ENCODE measurements around the gene MPHOSPH8.

The MPHOSPH8 gene

DNA sequence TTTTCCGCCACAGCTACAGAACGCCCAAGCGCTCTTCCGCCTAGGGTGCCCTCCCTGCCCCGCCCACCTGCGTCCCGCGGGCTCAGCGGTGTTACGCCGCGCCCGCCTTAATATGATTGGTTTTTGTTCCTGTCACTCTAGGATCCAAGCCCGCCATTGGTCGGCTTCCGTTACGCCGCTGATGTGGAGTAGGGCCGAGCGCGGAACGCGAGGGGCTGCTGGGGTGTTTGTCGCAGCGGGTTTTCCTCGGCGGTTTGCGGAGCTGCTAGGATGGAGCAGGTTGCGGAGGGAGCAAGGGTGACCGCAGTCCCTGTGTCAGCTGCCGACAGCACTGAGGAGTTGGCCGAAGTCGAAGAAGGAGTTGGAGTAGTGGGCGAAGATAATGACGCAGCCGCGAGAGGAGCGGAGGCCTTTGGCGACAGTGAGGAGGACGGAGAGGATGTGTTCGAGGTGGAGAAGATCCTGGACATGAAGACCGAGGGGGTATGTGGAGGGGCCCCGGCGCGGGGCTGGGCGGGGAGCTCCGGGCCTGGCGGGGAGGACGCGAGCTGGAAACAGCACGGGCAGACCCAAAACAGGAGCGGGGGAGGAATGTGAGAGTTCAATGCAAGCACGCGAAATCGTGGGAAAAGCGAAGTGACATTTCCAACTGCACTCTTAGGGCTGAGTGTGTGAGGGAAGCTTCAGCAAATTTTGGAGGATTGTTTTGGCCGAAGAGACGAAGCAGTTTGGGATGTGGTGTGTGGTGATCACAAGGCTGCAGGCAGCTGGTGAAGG is at the start of gene MPHOSPH8:
TSS of gene MPHOSPH8 (plus strand) at position 181 of the 777 bp plus-strand sequence. CDS start at position 271, 90 bp downstream.
- DNase-seq (ENCODE audit: low read depth) = peak; percentile 71

DNA sequence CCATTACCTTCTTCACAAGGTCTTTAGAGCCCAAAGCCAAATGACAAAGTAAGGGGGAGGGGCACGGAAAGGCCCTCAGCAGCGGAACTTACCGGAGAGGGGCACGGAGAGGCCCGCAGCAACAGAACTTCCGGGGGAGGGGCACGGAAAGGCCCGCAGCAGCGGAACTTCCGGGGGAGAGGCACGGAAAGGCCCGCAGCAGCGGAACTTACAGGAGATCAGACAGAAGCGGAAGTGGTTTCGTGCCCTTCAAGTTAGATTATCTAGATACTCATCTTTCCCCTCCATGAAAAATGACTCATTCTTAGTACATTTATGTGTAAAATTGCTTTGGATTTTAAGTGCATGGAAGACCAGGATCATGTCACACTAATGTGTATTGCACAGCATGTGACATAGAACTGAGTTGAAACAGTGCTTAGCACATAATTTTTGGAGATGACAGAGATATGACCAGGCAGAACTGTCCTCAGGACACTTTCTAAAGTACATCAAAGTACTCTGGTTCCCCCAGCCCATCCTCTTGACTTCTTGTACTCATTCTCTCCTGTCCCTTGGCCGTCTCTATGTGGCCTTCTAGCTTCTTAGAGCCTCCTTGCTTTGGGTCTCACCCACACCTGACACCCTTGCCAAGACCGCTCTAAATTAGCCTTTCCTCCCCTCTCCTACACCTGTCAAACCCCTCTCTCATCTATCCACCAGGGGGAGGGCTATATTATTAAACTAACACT is 46.4 kb upstream of the MPHOSPH8 start:
- DNase-seq (ENCODE audit: low read depth) = no peak

- no peak for DNase-seq (ENCODE audit: low read depth)
Measured at GRCh38 chr13:19587635-19588300, 45.7 kb upstream of the MPHOSPH8 start.

DNA sequence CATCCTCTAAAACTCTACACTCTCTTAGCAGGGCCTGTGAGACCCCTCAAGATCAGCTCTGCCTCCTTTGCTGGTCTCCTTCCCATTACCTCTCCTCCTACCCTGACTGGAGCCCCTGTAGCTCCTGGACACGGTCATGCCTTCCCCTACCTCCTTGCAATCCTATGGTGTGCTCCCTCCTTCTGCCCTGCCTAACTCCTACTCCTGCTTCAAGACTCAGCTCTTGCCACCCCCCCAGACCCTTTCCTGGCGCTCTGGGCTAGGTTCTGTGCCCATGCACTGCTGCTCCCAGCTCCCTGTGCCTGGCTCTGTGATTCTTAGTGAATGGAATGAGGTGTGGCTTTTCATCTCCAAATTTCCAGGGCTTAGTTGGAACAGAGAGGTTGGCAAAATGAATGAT is 44.1 kb upstream of the MPHOSPH8 start:
- DNase-seq (ENCODE audit: low read depth) = no peak

DNA sequence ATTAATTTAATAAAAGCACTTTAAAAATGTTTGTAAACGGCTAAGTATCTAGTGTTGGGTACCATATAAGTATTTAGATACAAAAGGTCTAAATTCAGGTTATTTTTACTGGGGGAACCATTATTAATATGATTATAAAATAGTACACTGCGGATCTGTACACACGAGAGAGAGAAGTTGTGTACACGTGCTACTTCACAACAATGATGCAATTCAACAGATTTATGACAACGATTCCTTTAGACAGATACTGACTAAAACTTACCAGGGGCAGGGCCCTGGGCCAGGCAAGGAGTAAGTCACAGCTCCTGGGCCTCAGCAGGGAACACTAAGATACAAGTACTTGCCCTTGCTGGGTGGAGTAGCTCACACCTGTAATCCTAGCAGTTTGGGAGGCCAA is 43.0 kb upstream of the MPHOSPH8 start:
- DNase-seq (ENCODE audit: low read depth) = no peak

DNA sequence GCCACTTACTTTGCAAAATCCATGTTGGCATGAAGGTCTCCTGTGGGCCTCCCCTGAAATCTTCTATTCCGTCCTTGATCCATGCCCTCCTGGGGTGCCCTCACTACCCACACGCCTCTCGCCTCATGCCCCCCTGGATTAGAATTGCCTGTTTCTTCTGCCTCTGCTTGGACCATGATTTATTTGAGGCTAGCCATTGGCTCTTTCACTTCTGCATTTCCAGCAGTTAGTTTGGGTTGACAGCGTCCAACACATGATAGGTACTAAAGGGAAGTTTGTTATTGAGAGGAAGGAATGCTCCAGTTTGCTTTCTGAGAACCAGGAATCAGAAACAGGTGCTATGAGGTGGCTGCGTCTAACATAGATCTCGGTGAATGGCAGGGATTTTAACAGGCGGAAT is 41.6 kb upstream of the MPHOSPH8 start:
- DNase-seq (ENCODE audit: low read depth) = no peak

- no peak for DNase-seq (ENCODE audit: low read depth)
Measured at GRCh38 chr13:19592657-19593180, 40.7 kb upstream of the MPHOSPH8 start.

DNA sequence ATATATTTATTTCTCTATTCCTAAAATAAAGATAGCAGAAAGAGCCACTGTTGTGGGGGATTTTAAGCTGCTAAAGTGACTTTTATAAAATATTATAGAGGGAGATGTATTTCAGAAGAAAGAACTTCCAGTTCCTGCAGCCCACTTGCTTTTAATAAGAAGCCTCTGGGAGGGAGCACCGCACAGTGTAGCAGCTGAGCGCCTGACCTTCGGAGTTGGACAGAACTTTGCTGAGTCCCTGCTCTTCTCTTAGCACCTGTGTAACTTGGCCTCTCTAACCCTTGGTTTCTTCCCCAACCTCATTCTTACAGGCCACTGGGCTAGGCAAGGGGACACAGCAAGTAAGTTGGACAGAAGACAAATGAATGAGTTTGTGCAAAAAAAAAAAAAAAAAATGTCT is 37.4 kb upstream of the MPHOSPH8 start:
- no peak for DNase-seq (ENCODE audit: low read depth)

GRCh38 chr13:19596960-19597361 is 36.5 kb upstream of the MPHOSPH8 start:
- no peak for DNase-seq (ENCODE audit: low read depth)

GRCh38 chr13:19597523-19597922 is 35.9 kb upstream of the MPHOSPH8 start:
- no peak for DNase-seq (ENCODE audit: low read depth)

DNA sequence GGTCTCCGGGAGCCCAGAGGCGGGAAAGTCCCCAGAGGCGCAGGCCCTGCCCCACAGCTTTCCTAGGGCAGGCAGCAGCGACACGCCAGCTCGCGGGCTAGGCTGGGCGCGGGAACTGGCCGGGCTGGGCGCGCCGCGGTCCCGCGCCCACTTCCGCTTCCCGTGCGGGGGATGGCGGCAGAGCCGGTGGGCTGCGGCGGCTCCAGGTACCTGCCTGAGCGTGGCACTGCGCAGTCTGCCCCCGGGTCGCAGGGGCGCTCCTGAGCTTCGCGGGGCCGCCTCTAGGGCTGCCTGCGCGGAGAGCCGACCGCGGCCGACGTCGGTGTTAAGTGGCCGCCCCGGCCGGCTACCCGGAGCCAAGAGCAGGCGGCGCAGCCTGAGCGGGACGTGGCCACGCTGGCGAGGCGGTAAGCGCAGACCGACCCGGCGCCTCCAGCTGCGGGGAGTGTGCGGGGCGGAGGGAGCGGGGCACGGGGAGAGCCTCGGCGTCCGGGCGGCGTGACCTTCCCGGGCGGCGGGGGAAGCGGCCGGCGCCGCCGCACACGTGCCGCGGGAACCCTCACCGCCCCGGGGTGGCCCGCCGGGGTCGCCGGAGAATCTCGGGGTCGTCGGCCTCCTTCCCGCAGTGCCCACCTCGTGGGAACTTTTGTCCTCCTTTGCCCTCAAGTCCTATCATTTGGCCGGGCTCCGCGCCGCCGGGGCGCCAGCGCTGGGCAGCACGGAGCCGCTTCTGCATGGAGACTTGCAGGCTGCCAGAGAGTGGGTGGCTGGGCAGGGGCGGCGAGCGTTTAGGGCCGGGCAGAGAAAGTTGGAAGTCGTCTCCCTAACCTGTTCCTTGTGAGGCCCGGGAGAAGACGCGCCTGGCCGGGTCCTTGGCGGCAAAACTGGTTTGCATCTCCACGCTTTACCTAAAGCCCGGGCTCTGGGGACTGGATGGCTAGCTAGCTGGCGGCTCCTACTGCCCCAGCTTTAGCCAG is 31.4 kb upstream of the MPHOSPH8 start:
- DNase-seq (ENCODE audit: low read depth) = no peak

GRCh38 chr13:19604306-19604705 is 29.2 kb upstream of the MPHOSPH8 start:
- no peak for DNase-seq (ENCODE audit: low read depth)

DNA sequence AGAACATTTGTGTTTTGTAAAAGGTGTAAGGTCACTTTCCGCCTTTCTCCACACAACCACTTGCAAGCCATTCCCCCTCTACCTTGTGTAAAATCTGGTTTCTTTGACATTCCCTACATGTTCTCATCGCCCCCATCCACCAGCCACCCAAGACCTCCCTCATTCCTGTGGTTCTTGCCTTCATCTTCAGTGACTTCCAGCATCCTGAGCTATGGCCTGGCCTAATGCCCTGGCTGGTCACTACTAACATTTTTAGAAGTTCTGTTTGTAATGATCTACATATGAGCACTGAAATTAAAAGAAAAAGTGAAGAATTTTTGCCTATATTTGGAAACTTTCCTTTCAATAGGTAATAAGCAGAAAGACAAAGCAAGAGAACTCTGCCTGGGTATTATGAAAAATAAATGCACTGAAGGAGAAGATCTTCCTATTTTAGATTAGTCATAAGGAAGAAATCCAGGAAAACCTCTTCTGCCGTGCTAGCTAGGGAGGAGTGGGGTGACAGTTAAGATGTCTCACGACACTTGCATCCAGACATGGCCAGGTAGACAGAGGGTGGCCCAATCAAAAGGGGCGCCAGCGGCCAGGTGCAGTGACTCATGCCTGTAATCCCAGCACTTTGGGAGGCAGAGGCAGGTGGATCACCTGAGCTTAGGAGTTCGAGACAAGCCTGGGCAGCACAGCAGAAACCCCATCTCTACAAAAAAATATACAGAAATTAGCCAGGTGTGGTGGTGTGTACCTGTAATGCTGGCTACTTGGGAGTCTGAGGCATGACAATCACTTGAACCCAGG is 28.1 kb upstream of the MPHOSPH8 start:
- no peak for DNase-seq (ENCODE audit: low read depth)

- no peak for DNase-seq (ENCODE audit: low read depth)
Measured at GRCh38 chr13:19606152-19606551, 27.3 kb upstream of the MPHOSPH8 start.

DNA sequence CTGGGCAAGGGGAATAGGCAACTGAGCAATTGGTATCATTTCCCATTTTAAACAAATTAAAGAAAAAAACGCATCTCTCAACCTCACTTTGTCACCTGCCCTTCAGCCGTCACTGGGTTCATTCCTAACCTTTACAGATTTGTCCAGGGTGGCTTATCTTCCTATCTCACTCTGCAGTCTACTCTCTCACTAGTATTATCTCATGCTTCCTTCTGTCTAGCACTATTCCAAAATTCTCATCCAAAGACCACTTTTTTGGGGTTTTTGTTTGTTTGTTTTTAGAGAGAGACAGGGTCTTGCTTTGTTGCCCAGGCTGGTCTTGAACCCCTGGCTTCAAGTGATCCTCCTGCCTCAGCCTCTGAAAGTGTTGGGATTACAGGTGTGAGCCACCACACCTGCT is 26.7 kb upstream of the MPHOSPH8 start:
- no peak for DNase-seq (ENCODE audit: low read depth)

DNA sequence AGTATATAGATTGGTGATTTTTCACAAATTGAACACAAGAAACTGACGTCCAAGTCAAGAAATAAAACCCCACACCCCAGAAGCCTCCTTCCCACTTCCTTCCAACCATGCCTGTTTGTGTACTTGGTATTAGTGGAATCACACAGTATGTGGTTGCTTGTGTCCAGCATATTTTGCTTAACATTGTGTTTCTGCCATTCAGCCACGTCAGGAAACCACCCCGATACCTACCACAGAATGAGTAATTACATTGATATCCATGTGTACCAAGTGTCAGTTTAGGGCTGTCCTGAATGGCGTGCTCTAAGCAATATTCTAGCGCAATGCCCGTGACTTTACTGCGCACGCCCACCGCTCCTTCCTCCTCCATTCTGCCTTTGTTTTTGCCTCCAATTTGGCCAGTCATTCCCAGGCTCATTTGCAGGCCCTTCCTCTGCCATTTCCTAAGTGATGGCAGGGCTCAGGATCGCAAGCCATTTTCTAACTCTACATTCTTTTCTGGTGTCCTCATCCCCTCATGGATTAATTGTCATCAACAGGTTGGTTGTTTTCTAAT is 25.9 kb upstream of the MPHOSPH8 start:
- no peak for DNase-seq (ENCODE audit: low read depth)

DNA sequence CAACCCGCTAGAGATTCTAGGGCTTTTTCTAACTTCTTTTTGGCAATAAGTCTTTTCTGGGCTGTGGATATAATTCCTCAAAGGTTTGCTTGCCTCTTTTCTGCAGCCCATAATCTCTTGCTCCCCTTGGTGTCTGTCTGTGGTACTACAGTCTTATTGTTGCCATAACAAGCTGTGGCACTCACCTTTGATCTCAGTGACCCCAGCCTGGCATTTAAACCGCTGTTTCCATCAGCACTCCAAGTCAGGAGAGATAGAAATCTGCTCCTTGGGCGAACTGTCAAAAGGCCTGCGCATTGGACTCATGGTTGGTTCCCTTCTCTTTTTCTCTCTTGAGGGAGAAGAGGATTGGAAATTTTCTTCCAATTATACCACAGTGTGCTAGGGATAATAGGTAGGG is 14.5 kb upstream of the MPHOSPH8 start:
- no peak for DNase-seq (ENCODE audit: low read depth)

DNA sequence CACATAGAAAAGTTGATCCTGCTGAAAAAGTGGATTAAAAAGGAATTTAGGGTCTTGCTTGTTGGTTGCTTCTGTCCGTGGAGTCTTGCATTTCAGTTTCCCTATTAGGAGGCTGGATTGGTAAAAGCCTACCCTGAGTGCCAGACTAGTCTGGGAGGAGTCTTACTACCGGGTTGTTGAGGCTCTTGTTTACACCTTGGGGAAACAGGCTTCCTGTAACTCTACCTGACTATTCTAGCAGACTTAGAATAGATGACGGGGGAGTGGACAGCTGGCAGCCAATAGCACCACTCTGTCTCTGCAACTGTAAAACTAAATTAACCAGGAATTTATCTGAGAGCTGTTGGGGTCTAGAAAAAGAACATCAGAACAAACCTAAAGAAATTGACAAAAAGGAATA is 11.3 kb upstream of the MPHOSPH8 start:
- no peak for DNase-seq (ENCODE audit: low read depth)

- DNase-seq (ENCODE audit: low read depth) = no peak
Measured at GRCh38 chr13:19624265-19624664, 9.2 kb upstream of the MPHOSPH8 start.

- DNase-seq (ENCODE audit: low read depth) = no peak
Measured at GRCh38 chr13:19632915-19633478, 462 bp upstream of the MPHOSPH8 start.

Data from HS-27A (cell line).